ENCODE data around the gene TLE3. TPM values are rescaled to one million over a fixed set of nuclear protein-coding genes. Genes with fewer than 3 reads are reported as not detected.
A peak's percentile ranks its signal among the peaks of the same experiment; 100 is the strongest.

Gene TLE3
- total and polyA plus RNA-seq, 2 of the 13 experiments (the other 11 are each of a cell fraction or from before 2014, with no cell fraction given): 11.9 to 13.8 TPM

GRCh38 chr15:70127288-70127746 is 29.6 kb upstream of the TLE3 start (continued):
- TF ChIP-seq GATAD2A (CRISPR knock-in tag; IDR thresholded peaks at IDR 0.05) (peak; percentile 59; the same call in 1 of the 2 replicates), KDM2A (CRISPR knock-in tag; IDR thresholded peaks at IDR 0.05; ENCODE audit: borderline replicate concordance, low read depth) (0 out of 2 replicates have a peak, but pooled peaks have one; percentile 19), ATF2 (CRISPR knock-in tag; IDR thresholded peaks at IDR 0.05) (0 out of 2 replicates have a peak, but pooled peaks have one; percentile 37), ZNF777 (CRISPR knock-in tag; IDR thresholded peaks at IDR 0.05) (no peak), NFE2 (CRISPR knock-in tag; IDR thresholded peaks at IDR 0.05) (no peak), XRCC5 (optimal IDR thresholded peaks at IDR 0.05; ENCODE audit: low read length) (peak; percentile 29), NCOA2 (CRISPR knock-in tag; IDR thresholded peaks at IDR 0.05) (peak; percentile 76), SMYD3 (CRISPR knock-in tag; IDR thresholded peaks at IDR 0.05) (no peak), AHDC1 (CRISPR knock-in tag; IDR thresholded peaks at IDR 0.05; ENCODE audit: borderline replicate concordance) (peak; percentile 16; the same call in 1 of the 2 replicates), STAG1 (CRISPR knock-in tag; IDR thresholded peaks at IDR 0.05) (no peak), NR2F6 (IDR thresholded peaks at IDR 0.05) (no peak), NR2F6 (CRISPR knock-in tag; IDR thresholded peaks at IDR 0.05) (0 out of 2 replicates have a peak, but pooled peaks have one; percentile 34), CREM (IDR thresholded peaks at IDR 0.05) (peak; percentile 35; the same call in 1 of the 2 replicates), CREM (CRISPR knock-in tag; IDR thresholded peaks at IDR 0.05) (no peak), ZNF3 (CRISPR knock-in tag; IDR thresholded peaks at IDR 0.05) (0 out of 2 replicates have a peak, but pooled peaks have one; percentile 20), PHF21A (CRISPR knock-in tag; IDR thresholded peaks at IDR 0.05) (peak; percentile 74), RXRA (CRISPR knock-in tag; IDR thresholded peaks at IDR 0.05) (peak; percentile 86; the same call in 1 of the 2 replicates), ZNF710 (CRISPR knock-in tag; IDR thresholded peaks at IDR 0.05; ENCODE audit: borderline replicate concordance) (no peak), ARID3A (IDR thresholded peaks at IDR 0.05; ENCODE audit: low read depth, low read length) (no peak), ZBTB37 (CRISPR knock-in tag; IDR thresholded peaks at IDR 0.05) (peak; percentile 74; the same call in 1 of the 2 replicates)
